Caco-2 (cell line): ENCODE measurements around the gene KCTD5. TPM values are rescaled to one million over a fixed set of nuclear protein-coding genes. Genes with fewer than 3 reads are reported as not detected.
"Not testable (repeated sequence)": the region's sequence is repeated elsewhere in the genome, so short reads cannot be mapped to it uniquely, and the experiment has no call there.

Experiments used
- BruUV-seq: library from RNA; stranded (reverse); fragments of 400-500 nt; replicated peaks from 2 replicates; lab custom pipeline; 2021; lab: Mats Ljungman, UMichigan
- CTCF ChIA-PET: fragments of 300-600 bp; sonication (Branson Sonifier 250); formaldehyde crosslinking; loops from one replicate; lab custom pipeline; 2022; ENCODE audit warnings: antibody characterized with exemption; lab: Charles Lee
- POLR2A ChIA-PET: fragments of 300-600 bp; sonication (Branson Sonifier 250); formaldehyde crosslinking; loops from one replicate; lab custom pipeline; 2022; ENCODE audit warnings: antibody characterized with exemption; lab: Charles Lee
- DNase-seq, 2 experiments: peaks; one replicate each; pipeline versions ENCODE4 v3.0.0 to v3.0.0-alpha.2; 2020 to 2022
- H3K27me3 ChIP-seq: replicated peaks from 2 replicates; pipeline ENCODE4 v1.6.0; 2011; ENCODE audit warnings: low read length; ENCODE audit not compliant: control insufficient read depth, insufficient read depth
- H3K36me3 ChIP-seq: 2 replicates; pipeline ENCODE4 v1.5.1; 2011; ENCODE audit warnings: low read length; ENCODE audit not compliant: control insufficient read depth, insufficient read depth
- H3K4me1 ChIP-seq: fragments of 250-450 bp; sonication (Bioruptor Pico); 2 replicates; pipeline ENCODE4 v1.5.1; 2020; ENCODE audit warnings: mild to moderate bottlenecking
- H3K4me3 ChIP-seq: 2 replicates; pipeline ENCODE4 v1.5.1; 2011; ENCODE audit warnings: low read depth, mild to moderate bottlenecking, control low read depth, low read length
- H3K9me3 ChIP-seq: fragments of 250-450 bp; sonication (Bioruptor Pico); 2 replicates; pipeline ENCODE4 v1.5.1; 2020; ENCODE audit warnings: mild to moderate bottlenecking, moderate library complexity
- H3K27ac Mint-ChIP-seq: one replicate; pipeline ENCODE4 v1.8.0; 2022; ENCODE audit warnings: mixed read lengths; ENCODE audit not compliant: unreplicated experiment
- H3K27me3 Mint-ChIP-seq: one replicate; pipeline ENCODE4 v1.8.0; 2022; ENCODE audit warnings: mixed read lengths; ENCODE audit not compliant: insufficient read depth, unreplicated experiment
- H3K36me3 Mint-ChIP-seq: one replicate; pipeline ENCODE4 v1.8.0; 2022; ENCODE audit warnings: mild to moderate bottlenecking, mixed read lengths; ENCODE audit not compliant: insufficient read depth, unreplicated experiment
- H3K4me1 Mint-ChIP-seq: one replicate; pipeline ENCODE4 v1.8.0; 2022; ENCODE audit warnings: low read depth, mixed read lengths; ENCODE audit not compliant: unreplicated experiment
- H3K4me3 Mint-ChIP-seq: one replicate; pipeline ENCODE4 v1.8.0; 2022; ENCODE audit warnings: mild to moderate bottlenecking, moderate library complexity, mixed read lengths; ENCODE audit not compliant: unreplicated experiment
- H3K9me3 Mint-ChIP-seq: one replicate; pipeline ENCODE4 v1.8.0; 2022; ENCODE audit warnings: mixed read lengths; ENCODE audit not compliant: unreplicated experiment
- intact Hi-C: fragments of 100-400 bp; cut with micrococcal nuclease; formaldehyde crosslinking; loops from one replicate; pipeline ENCODE4 v1.10.0; 2022; ENCODE audit not compliant: unreplicated experiment
- total RNA-seq: library from RNA; stranded (reverse); gene quantifications from 2 replicates; pipeline ENCODE4 v1.2.3, GENCODE V29; 2022
- TF ChIP-seq, protein P1 (sequence below), 2 experiments: fragments of 200-600 bp in 1 of 2; IDR thresholded peaks; 1 replicate in 1 of 2; 2 replicates in 1 of 2; pipeline versions ENCODE4 v1.5.1 to v1.8.0; 2011 to 2022; ENCODE audit warnings: antibody characterized with exemption in 1 of 2, control low read depth in 1 of 2, inconsistent platforms in 1 of 2, low read depth in 1 of 2, low read length in 1 of 2, mild to moderate bottlenecking in 1 of 2, moderate library complexity in 1 of 2; ENCODE audit not compliant: insufficient read depth in 1 of 2, severe bottlenecking in 1 of 2, unreplicated experiment in 1 of 2

Gene KCTD5
- total RNA-seq, 1 experiment from 2014 or later: 30.4 TPM

DNA sequence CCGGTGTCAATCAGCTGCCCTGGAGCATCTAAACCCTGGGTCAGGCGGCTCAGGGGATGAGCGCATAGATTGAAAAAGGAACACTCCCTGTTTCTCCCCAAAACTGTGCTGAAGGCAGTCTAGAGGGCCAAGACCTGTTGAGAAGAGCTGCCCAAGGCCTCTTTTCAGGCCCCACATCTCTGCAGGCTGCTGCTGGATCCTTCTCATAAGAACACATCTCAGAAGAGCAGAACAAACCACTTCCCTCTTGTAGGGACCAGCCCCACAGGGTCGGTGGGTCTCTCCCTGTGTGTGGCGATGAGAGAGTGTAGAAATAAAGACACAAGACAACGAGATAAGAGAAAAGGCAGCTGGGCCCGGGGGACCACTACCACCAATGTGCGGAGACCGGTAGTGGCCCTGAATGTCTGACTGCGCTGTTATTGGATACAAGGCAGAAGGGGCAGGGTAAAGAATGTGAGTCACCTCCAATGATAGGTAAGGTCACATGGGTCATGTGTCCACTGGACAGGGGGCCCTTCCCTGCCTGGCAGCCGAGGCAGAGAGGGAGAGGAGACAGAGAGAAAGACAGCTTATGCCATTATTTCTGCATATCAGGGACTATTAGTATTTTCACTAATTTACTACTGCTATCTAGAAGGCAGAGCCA is 22.2 kb upstream of the KCTD5 start:
- Mint-ChIP-seq H3K4me1 (peaks cover 12% of the 10 kb centered on the region), H3K4me3 (peak overlapping the region; percentile 22), H3K27ac (peak overlapping the region; percentile 34)
- H3K9me3 Mint-ChIP-seq, H3K27me3 ChIP-seq, H3K36me3 ChIP-seq, H3K27me3 Mint-ChIP-seq, H3K9me3 ChIP-seq, DNase-seq, H3K36me3 Mint-ChIP-seq, H3K4me3 ChIP-seq, intact Hi-C loops, POLR2A ChIA-PET, BruUV-seq, CTCF ChIA-PET: not testable (repeated sequence)
- H3K4me1 ChIP-seq: peaks cover 11% of the 10 kb centered on the region

DNA sequence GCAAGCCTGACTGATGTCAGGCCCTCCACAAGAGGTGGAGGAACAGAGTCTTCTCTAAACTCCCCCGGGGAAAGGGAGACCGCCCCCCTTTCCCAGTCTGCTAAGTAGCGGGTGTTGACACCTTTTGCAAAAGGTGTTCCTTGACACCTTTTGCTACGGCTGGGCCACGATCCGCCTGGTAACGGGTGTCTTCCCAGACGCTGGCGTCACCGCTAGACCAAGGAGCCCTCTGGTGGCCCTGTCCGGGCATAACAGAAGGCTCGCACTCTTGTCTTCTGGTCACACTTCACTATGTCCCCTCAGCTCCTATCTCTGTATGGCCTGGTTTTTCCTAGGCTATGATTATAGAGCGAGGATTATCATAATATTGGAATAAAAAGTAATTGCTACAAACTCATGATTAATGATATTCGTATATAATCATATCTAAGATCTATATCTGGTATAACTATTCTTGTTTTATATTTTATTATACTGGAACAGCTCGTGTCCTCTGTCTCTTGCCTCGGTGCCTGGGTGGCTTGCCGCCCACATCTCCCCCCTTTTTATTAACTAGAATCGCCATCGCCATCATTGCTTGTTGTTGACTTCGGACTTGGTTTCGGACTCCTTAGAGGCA is 21.5 kb upstream of the KCTD5 start:
- H3K9me3 Mint-ChIP-seq, POLR2A ChIA-PET, H3K36me3 ChIP-seq, H3K27me3 ChIP-seq, H3K4me3 Mint-ChIP-seq, H3K4me3 ChIP-seq, BruUV-seq, H3K36me3 Mint-ChIP-seq, CTCF ChIA-PET, intact Hi-C loops, H3K27me3 Mint-ChIP-seq, H3K9me3 ChIP-seq: not testable (repeated sequence)
- Mint-ChIP-seq H3K27ac (peak overlapping the region; percentile 34), H3K4me1 (peaks cover 12% of the 10 kb centered on the region)
- DNase-seq: peak in 1 of 2 experiments; percentile 54
- H3K4me1 ChIP-seq: peaks cover 11% of the 10 kb centered on the region
- TF ChIP-seq, protein P1, sequence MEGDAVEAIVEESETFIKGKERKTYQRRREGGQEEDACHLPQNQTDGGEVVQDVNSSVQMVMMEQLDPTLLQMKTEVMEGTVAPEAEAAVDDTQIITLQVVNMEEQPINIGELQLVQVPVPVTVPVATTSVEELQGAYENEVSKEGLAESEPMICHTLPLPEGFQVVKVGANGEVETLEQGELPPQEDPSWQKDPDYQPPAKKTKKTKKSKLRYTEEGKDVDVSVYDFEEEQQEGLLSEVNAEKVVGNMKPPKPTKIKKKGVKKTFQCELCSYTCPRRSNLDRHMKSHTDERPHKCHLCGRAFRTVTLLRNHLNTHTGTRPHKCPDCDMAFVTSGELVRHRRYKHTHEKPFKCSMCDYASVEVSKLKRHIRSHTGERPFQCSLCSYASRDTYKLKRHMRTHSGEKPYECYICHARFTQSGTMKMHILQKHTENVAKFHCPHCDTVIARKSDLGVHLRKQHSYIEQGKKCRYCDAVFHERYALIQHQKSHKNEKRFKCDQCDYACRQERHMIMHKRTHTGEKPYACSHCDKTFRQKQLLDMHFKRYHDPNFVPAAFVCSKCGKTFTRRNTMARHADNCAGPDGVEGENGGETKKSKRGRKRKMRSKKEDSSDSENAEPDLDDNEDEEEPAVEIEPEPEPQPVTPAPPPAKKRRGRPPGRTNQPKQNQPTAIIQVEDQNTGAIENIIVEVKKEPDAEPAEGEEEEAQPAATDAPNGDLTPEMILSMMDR (IDR thresholded peaks at IDR 0.05; ENCODE audit: insufficient read depth in 1 of 2, low read depth in 1 of 2, low read length in 1 of 2, severe bottlenecking in 1 of 2, unreplicated experiment in 1 of 2): peak; percentile 43 to 55

DNA sequence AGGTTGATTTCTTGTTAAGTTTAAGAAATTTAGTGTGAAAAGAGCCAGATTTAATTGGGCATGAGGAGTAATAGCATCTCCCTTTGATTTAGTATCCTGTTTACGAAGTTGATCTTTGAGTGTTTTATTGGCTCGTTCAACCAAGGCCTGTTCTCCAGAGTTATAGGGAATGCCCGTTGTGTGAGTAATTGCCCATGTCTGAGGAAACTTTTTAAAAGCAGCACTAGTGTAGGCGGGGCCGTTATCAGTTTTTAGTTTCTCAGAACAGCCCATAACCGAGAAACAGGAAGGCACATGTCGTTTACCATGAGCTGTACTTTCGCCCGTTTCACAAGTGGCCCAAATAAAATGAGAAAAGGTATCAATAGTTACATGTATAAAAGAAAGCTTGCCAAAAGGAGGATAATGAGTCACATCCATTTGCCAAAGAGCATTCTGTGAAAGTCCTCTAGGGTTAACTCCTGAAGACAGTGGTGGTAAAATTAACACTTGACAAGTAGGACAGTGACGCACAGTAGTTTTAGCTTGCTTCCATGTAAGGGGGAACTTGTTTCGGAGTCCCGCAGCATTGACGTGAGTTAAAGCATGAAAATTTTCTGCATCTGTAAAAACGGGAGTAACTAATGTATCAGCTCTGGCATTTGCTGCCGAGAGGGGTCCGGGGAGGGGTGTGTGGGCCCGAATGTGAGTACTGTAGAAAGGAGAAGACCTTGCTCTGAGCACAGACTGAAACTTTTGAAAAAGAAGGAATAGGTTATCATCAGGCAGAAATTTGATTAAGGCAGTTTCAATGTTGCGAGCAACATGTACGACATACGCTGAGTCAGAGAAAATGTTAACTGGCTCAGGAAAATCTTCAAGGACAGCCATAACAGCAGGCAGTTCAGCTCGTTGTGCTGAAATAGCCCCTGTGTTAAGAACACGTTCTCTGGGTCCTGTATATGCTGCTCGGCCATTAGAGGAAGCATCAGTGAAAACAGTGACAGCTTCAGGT is 18.5 kb upstream of the KCTD5 start:
- ChIA-PET CTCF (no interaction called here), POLR2A (interaction anchor here (0.6 kb wide), 1 partner anchor 19 kb away, joined by 3 read pairs; the partner anchor contains the start of gene KCTD5)
- Mint-ChIP-seq H3K9me3 (no peaks in the 10 kb centered on the region), H3K4me3 (no peak overlapping the region), H3K36me3 (peaks cover 18% of the 10 kb centered on the region), H3K27ac (no peak overlapping the region), H3K4me1 (peaks cover 12% of the 10 kb centered on the region), H3K27me3 (no peaks in the 10 kb centered on the region)
- peaks cover 11% of the 10 kb centered on the region for H3K4me1 ChIP-seq
- intact Hi-C loops: no loop called here
- no peak for DNase-seq
- TF ChIP-seq, protein P1 (IDR thresholded peaks at IDR 0.05; ENCODE audit: insufficient read depth in 1 of 2, low read depth in 1 of 2, low read length in 1 of 2, severe bottlenecking in 1 of 2, unreplicated experiment in 1 of 2): no peak
- no peaks in the 10 kb centered on the region for H3K36me3 ChIP-seq
- H3K4me3 ChIP-seq: no peak overlapping the region
- no peaks in the 10 kb centered on the region for H3K9me3 ChIP-seq
- no peaks in the 10 kb centered on the region for H3K27me3 ChIP-seq
- no TSS peak for BruUV-seq
